MCF 10A (cell line): ENCODE data around the gene IFT27. TPM values are rescaled to one million over a fixed set of nuclear protein-coding genes. Genes with fewer than 3 reads are reported as not detected.
A peak's percentile ranks its signal among the peaks of the same experiment; 100 is the strongest.

ENCODE experiments used
- BruUV-seq: library from RNA; stranded (reverse); fragments of 400-500 nt; replicated peaks from 2 replicates; lab custom pipeline; 2021; lab: Mats Ljungman, UMichigan
- CTCF ChIA-PET: fragments of 300-600 bp; sonication (Branson Sonifier 250); formaldehyde crosslinking; extraction: SDS; loops from one replicate; lab custom pipeline; 2021; ENCODE audit warnings: antibody characterized with exemption, inconsistent platforms; lab: Yijun Ruan, JAX
- POLR2A ChIA-PET: fragments of 300-600, 350-650 bp; sonication (Branson Sonifier 250); formaldehyde crosslinking; extraction: SDS; loops from one replicate; lab custom pipeline; 2020; ENCODE audit warnings: antibody characterized with exemption, inconsistent platforms; lab: Yijun Ruan, JAX
- DNase-seq: peaks from one replicate; pipeline ENCODE4 v3.0.0-alpha.2; 2018; ENCODE audit not compliant: unreplicated experiment
- H3K27ac Mint-ChIP-seq: one replicate; pipeline ENCODE4 v1.8.0; 2022; ENCODE audit warnings: mild to moderate bottlenecking, low read depth, mixed read lengths; ENCODE audit not compliant: unreplicated experiment
- H3K27me3 Mint-ChIP-seq: one replicate; pipeline ENCODE4 v1.8.0; 2022; ENCODE audit warnings: mixed read lengths; ENCODE audit not compliant: insufficient read depth, unreplicated experiment
- H3K36me3 Mint-ChIP-seq: one replicate; pipeline ENCODE4 v1.8.0; 2022; ENCODE audit warnings: mild to moderate bottlenecking, moderate library complexity, mixed read lengths; ENCODE audit not compliant: insufficient read depth, unreplicated experiment
- H3K4me1 Mint-ChIP-seq: one replicate; pipeline ENCODE4 v1.8.0; 2022; ENCODE audit warnings: mixed read lengths; ENCODE audit not compliant: insufficient read depth, unreplicated experiment
- H3K4me3 Mint-ChIP-seq: one replicate; pipeline ENCODE4 v1.8.0; 2022; ENCODE audit warnings: mild to moderate bottlenecking, moderate library complexity, mixed read lengths; ENCODE audit not compliant: unreplicated experiment
- H3K9me3 Mint-ChIP-seq: one replicate; pipeline ENCODE4 v1.8.0; 2022; ENCODE audit warnings: mixed read lengths; ENCODE audit not compliant: unreplicated experiment
- CTCF ChIP-seq: fragments of 200-600 bp; IDR thresholded peaks from one replicate; pipeline ENCODE4 v1.8.0; 2022; ENCODE audit warnings: antibody characterized with exemption, mild to moderate bottlenecking; ENCODE audit not compliant: unreplicated experiment
- intact Hi-C: fragments of 100-400 bp; cut with micrococcal nuclease; formaldehyde crosslinking; loops from 2 replicates; pipeline ENCODE4 v1.14.1; 2022
- total RNA-seq: library from RNA; stranded (reverse); gene quantifications from 2 replicates; pipeline ENCODE4 v1.2.3, GENCODE V29; 2022

Gene IFT27
- total RNA-seq, 1 experiment from 2014 or later: 17.6 TPM

GRCh38 chr22:36778020-36778419 lies 2.1 kb upstream of the IFT27 start:
- no peak for DNase-seq
- Mint-ChIP-seq H3K4me3 (no peak overlapping the region), H3K27me3 (no peaks in the 10 kb centered on the region), H3K27ac (no peak overlapping the region), H3K4me1 (peaks cover 14% of the 10 kb centered on the region), H3K36me3 (peaks cover under 1% of the 10 kb centered on the region), H3K9me3 (no peaks in the 10 kb centered on the region)
- no peak for TF ChIP-seq CTCF
- CTCF ChIA-PET: interaction anchor here (1.5 to 1.9 kb wide), 3 partner anchors 21 to 266 kb away, joined by 4 to 11 read pairs (median 9); no protein-coding TSS in a partner anchor
- POLR2A ChIA-PET: interaction anchor here (0.5 to 1.1 kb wide), 2 partner anchors 35 to 427 kb away, joined by 3 to 4 read pairs; no protein-coding TSS in a partner anchor
- BruUV-seq: no TSS peak
- intact Hi-C loops: no loop called here

GRCh38 chr22:36776722-36777121 lies 803 bp upstream of the IFT27 start:
- Mint-ChIP-seq H3K4me3 (peak overlapping the region; percentile 84), H3K27me3 (no peaks in the 10 kb centered on the region), H3K9me3 (no peaks in the 10 kb centered on the region), H3K4me1 (peaks cover 7% of the 10 kb centered on the region), H3K36me3 (peaks cover 4% of the 10 kb centered on the region), H3K27ac (peak overlapping the region; percentile 79)
- no TSS peak for BruUV-seq
- ChIA-PET POLR2A (interaction anchor here (0.7 to 4.2 kb wide), 17 partner anchors 13 to 968 kb away, joined by 3 to 69 read pairs (median 4); partner anchors contain the start of genes EIF3D, MPST and TST), CTCF (interaction anchor here (0.8 to 13.8 kb wide), 9 partner anchors 20 to 267 kb away, joined by 3 to 158 read pairs (median 3); no protein-coding TSS in a partner anchor)
- no peak for DNase-seq
- intact Hi-C loops: loop anchor here (1.0 kb wide), 1 partner anchor 230 kb away; no protein-coding TSS in a partner anchor
- no peak for TF ChIP-seq CTCF

- Mint-ChIP-seq H3K36me3 (peaks cover 4% of the 10 kb centered on the region), H3K9me3 (no peaks in the 10 kb centered on the region), H3K4me1 (peaks cover 6% of the 10 kb centered on the region), H3K27me3 (no peaks in the 10 kb centered on the region), H3K4me3 (peak overlapping the region; percentile 84), H3K27ac (peak overlapping the region; percentile 79)
- ChIA-PET CTCF (interaction anchor here (0.6 to 13.8 kb wide), 15 partner anchors 10 to 499 kb away, joined by 3 to 158 read pairs (median 5); no protein-coding TSS in a partner anchor), POLR2A (interaction anchor here (0.6 to 4.2 kb wide), 24 partner anchors 8 to 901 kb away, joined by 3 to 69 read pairs (median 5); partner anchors contain the start of genes EIF3D, MPST and TST)
- no peak for TF ChIP-seq CTCF
- DNase-seq: peak; percentile 16
- no TSS peak for BruUV-seq
- intact Hi-C loops: no loop called here
Observed at GRCh38 chr22:36775586-36775963, 344 bp downstream of the IFT27 start.

GRCh38 chr22:36773935-36774334 lies 2.0 kb downstream of the IFT27 start:
- no TSS peak for BruUV-seq
- Mint-ChIP-seq H3K4me1 (peaks cover 6% of the 10 kb centered on the region), H3K36me3 (peaks cover 4% of the 10 kb centered on the region), H3K27ac (no peak overlapping the region), H3K27me3 (no peaks in the 10 kb centered on the region), H3K9me3 (no peaks in the 10 kb centered on the region), H3K4me3 (no peak overlapping the region)
- ChIA-PET POLR2A (interaction anchor here (0.6 to 4.2 kb wide), 17 partner anchors 11 to 441 kb away, joined by 3 to 69 read pairs (median 5); partner anchors contain the start of genes EIF3D and FOXRED2), CTCF (interaction anchor here (0.5 to 13.8 kb wide), 48 partner anchors 9 to 1189 kb away, joined by 3 to 158 read pairs (median 4); no protein-coding TSS in a partner anchor)
- peak; percentile 63 for TF ChIP-seq CTCF
- peak; percentile 61 for DNase-seq
- intact Hi-C loops: loop anchor here (1.0 kb wide), 1 partner anchor 17 kb away; no protein-coding TSS in a partner anchor
